Adrenal gland (tissue), 12 donors: ENCODE results near the gene SFTA2. TPM values are rescaled to one million over a fixed set of nuclear protein-coding genes. Genes with fewer than 3 reads are reported as not detected.
A peak's percentile ranks its signal among the peaks of the same experiment; 100 is the strongest.

Experiments
- DNase-seq, 7 donors: peaks; one replicate each; pipeline ENCODE4 v3.0.0-alpha.2; 2019 to 2020
- H3K27ac ChIP-seq, 5 donors: fragments of 200-600 bp; sonication (generic) in 4 of 5; 1 replicate in 3 of 5; 2 replicates in 2 of 5; pipeline versions ENCODE4 v1.5.1 to v1.8.0; 2016 to 2020; ENCODE audit warnings: mild to moderate bottlenecking in 1 of 5
- H3K27me3 ChIP-seq: fragments of 200-600 bp; 2 replicates; pipeline ENCODE4 v1.8.0; 2021
- H3K36me3 ChIP-seq, 2 donors: fragments of 200-600 bp; replicated peaks in 1 of 2; 1 replicate in 1 of 2; 2 replicates in 1 of 2; pipeline versions ENCODE4 v1.5.1 to v1.8.0; 2018 to 2022
- H3K4me1 ChIP-seq, 2 donors: fragments of 200-600 bp; replicated peaks in 1 of 2; 1 replicate in 1 of 2; 2 replicates in 1 of 2; pipeline versions ENCODE4 v1.5.1 to v1.8.0; 2018 to 2021
- H3K4me3 ChIP-seq, 4 donors: fragments of 200-600 bp; sonication (generic) in 3 of 4; one replicate each; pipeline ENCODE4 v1.5.1; 2016 to 2018
- H3K9me3 ChIP-seq, 3 donors: fragments of 200-600 bp; sonication (generic) in 1 of 3; replicated peaks in 1 of 3; 1 replicate in 2 of 3; 2 replicates in 1 of 3; pipeline versions ENCODE4 v1.5.1 to v1.8.0; 2016 to 2021
- POLR2A ChIP-seq, 2 donors: fragments of 450-650 bp; IDR thresholded peaks; one replicate each; pipeline ENCODE4 v1.6.1; 2017; ENCODE audit warnings: antibody characterized with exemption in 2 of 2, mild to moderate bottlenecking in 2 of 2, moderate library complexity in 1 of 2
- WGBS, 4 donors: extraction: QIAGEN DNeasy Blood & Tissue Kit in 2 of 4; methylation state at CpG; one replicate each; pipeline versions ENCODE4 v1.1.5 to v1.1.7; 2013 to 2017; 5-methylcytosine and 5-hydroxymethylcytosine counted together
- intact Hi-C, 2 donors: fragments of 100-400 bp; cut with DNase I; formaldehyde crosslinking; loops; one replicate each; pipeline versions ENCODE4 v1.14.1 to v1.15.0; 2022 to 2023
- polyA plus RNA-seq, 3 donors: library from polyadenylated mRNA; stranded (reverse); fragments of 200-250 nt in 2 of 3; fragments of 350-450 nt in 1 of 3; fragmentation: Illumina TruSeq in 1 of 3; extraction: RNeasy Lipid Tissue Mini Kit (QIAGEN cat#74804) in 1 of 3; gene quantifications; one replicate each; pipeline ENCODE4 v1.2.3, GENCODE V29; 2013 to 2014
- total RNA-seq, 9 donors: library from RNA; depleted of rRNA in 4 of 9; stranded (reverse); fragments of >200 nt in 4 of 9; fragments of 120-200 nt in 1 of 9; fragmentation: NEBNext Ultra II Directional in 1 of 9; extraction: Animal tissue kit (Norgen Biotek cat#: 25700) in 1 of 9; gene quantifications; one replicate each; pipeline versions ENCODE4 v1.1.0 to v1.2.4, GENCODE V29; 2013 to 2023
- TF ChIP-seq, protein P1 (sequence below), 6 experiments: fragments of 450-650 bp in 4 of 6; fragments of 200-600 bp in 2 of 6; sonication (generic) in 1 of 6; IDR thresholded peaks; 1 replicate in 5 of 6; 2 replicates in 1 of 6; pipeline versions ENCODE4 v1.5.1 to v1.8.0; 2016 to 2021; ENCODE audit warnings: antibody characterized with exemption in 6 of 6, mild to moderate bottlenecking in 2 of 6, moderate library complexity in 1 of 6
- donor health status: healthy with polysubstance abuse.
- donor health status: Bipolar disorder and iron deficiency.
- donor health status: DM: yes; HTN: yes; CAD: no.
- donor health status: DM: no; HTN: no; CAD: no.
- donor health status: DM: no; HTN: no; CAD: no.
- donor health status: DM: yes; HTN: yes; CAD: no.

Gene SFTA2
- total and polyA plus RNA-seq, 12 donors: 0.20 to 1.5 (median 0.38) TPM; not detected in 7

DNA sequence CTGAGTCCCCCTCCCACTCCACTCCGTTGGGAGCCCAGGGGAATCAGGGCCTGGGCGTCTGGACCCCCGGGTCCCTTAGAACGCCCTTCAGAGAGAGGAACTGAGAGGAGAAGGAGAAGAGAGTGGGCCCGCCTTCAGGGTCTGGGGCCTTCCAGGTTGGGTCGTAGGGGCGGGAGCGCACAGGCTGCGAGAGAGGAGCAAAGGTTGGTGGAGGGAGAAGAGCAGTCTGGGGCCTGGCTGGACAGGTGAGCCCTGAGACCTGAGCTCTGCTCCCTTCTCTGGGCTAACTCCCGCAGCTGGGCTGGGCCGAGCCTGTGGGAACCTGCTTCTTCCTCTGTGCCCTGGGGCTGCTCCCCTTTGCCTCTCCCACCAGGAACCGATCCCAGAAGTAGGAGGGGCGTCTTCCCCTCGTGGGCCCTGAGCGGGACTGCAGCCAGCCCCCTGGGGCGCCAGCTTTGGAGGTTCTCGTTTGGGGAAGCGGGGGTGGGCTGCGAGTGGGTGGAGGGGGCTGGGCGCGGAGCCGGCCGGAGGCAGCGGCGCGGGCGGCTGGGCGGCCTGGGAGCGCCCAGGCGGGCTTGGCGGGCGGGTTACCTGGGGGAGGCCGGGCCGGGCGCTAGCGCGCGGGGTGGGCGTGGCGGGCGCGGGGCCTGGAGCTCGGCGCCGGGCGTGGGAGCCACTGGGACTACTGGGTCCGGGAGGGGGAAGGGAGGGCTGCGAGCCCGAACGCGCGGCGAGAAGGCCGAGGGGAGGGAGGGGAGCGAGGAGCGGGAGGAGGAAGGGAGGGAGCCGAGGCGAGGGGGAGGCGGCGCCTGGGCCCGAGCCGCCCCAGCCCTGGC lies 48.1 kb downstream of the SFTA2 start, which contains the start of gene DDR1:
Gene DDR1, plus strand, starts transcription at position 835 of the 836 bp plus-strand sequence. CDS start 4,211 bp downstream, outside the sequence.
- peak; percentile 75 to 83 (median 80) for DNase-seq
- TF ChIP-seq, protein P1, sequence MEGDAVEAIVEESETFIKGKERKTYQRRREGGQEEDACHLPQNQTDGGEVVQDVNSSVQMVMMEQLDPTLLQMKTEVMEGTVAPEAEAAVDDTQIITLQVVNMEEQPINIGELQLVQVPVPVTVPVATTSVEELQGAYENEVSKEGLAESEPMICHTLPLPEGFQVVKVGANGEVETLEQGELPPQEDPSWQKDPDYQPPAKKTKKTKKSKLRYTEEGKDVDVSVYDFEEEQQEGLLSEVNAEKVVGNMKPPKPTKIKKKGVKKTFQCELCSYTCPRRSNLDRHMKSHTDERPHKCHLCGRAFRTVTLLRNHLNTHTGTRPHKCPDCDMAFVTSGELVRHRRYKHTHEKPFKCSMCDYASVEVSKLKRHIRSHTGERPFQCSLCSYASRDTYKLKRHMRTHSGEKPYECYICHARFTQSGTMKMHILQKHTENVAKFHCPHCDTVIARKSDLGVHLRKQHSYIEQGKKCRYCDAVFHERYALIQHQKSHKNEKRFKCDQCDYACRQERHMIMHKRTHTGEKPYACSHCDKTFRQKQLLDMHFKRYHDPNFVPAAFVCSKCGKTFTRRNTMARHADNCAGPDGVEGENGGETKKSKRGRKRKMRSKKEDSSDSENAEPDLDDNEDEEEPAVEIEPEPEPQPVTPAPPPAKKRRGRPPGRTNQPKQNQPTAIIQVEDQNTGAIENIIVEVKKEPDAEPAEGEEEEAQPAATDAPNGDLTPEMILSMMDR (IDR thresholded peaks at IDR 0.05): no peak
- TF ChIP-seq POLR2A (IDR thresholded peaks at IDR 0.05): no peak
- Histone ChIP-seq H3K27ac (peak within 1 kb of the TSS in 4 of 5 donors; percentile 33 to 88 (median 68)), H3K36me3 (peaks cover 0 to under 1% of the 10 kb centered on the region in 2 donors), H3K27me3 (no peaks in the 10 kb centered on the region), H3K4me3 (peak within 1 kb of the TSS; percentile 41 to 93 (median 62)), H3K9me3 (no peaks in the 10 kb centered on the region), H3K4me1 (peaks cover 26 to 47% of the 10 kb centered on the region in 2 donors)
- intact Hi-C loops: loop anchor here in 1 of 2 donors (10.0 kb wide), 1 partner anchor 139 kb away; the partner anchor contains the start of genes FLOT1 and IER3
- 11 to 40% (median 23%) methylated on average over 10 to 55 of the region's 62 CpGs for WGBS, 4 donors

DNA sequence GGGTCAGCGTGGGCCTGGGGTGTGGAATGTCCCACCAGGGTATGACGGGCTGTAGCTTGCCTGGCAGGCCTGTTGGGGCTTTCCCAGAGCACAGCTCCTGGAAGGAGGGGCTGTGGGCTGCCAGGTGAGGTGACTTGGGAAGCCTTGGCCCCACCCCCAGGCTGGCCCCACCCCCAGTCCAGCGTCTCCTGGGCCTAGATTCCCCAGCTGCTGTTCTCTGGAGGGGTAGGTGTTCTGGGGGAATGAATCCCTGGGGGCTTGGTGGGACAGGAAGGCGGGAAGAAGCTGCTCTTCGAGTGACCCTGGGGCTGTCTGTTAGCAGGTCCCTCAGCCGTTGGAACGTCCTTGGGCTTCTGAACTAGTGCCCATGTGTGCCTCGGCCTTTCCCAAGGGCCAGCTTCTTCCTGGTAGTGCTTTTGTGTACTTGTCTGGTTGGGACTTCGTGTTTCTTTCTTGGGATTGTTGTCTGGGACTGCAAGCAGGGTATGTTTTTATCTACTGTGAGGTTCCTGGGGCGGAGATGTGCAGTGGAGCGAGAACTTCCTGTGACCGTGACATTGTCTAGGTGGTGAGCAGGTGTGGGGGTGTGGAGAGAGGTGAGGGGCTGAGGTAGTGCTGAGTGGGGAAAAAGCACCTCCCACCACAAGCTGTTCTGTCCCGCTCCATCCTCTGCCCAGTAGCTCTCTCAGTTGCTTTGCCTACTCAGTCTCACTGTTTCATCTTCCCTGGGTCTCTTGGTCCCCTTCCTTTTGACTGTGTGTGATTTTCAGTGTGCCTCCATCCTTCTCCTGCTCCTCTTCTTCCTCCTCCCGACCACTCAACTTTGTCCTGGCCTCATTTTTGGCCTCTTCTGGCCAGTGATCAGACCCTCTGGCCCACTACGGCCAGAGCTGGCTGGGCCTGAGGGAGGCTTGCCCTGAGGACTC lies 48.9 kb downstream of the SFTA2 start:
- Histone ChIP-seq H3K4me3 (peak overlapping the region in 1 of 4 donors; percentile 93), H3K36me3 (no peaks in the 10 kb centered on the region), H3K4me1 (peaks cover 26 to 44% of the 10 kb centered on the region in 2 donors), H3K27ac (peak overlapping the region in 4 of 5 donors; percentile 21 to 88 (median 58)), H3K27me3 (no peaks in the 10 kb centered on the region), H3K9me3 (no peaks in the 10 kb centered on the region)
- 43 to 59% (median 53%) methylated on average over 10 to 15 of the region's 15 CpGs for WGBS, 4 donors
- DNase-seq: peak; percentile 49 to 72 (median 57)
- no peak for TF ChIP-seq POLR2A (IDR thresholded peaks at IDR 0.05)
- TF ChIP-seq, protein P1 (IDR thresholded peaks at IDR 0.05): no peak
- intact Hi-C loops: loop anchor here in 1 of 2 donors (10.0 kb wide), 1 partner anchor 138 kb away; the partner anchor contains the start of genes FLOT1 and IER3

DNA sequence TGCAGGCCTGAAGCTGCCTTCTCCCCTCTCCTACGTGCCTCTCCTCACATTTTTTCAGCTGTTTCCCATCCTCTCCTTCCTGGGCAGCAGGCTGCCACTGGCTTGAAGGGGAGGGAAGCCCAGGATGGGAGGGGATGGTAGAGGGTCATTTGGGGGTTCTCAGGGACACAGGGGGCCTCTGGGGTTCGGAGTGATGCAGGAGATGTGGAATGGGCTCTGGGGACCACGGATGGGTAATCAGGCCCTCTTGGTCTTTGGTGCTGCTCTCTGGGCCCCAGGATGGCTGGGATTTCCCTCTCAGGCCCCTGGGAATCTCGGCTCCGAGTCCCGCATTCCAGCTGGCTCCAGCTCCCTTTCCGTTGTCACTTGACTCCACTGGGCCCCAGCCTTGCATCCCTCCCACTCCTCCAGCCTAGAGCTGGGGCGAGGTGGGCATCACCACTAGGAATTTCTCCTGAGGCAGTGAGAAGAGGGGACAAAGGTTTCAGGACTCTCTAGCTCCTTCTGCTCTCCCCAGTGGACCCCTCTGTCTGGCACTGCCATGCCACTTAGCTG lies 49.7 kb downstream of the SFTA2 start:
- H3K27ac ChIP-seq: peak overlapping the region in 2 of 5 donors; percentile 84 to 88
- H3K27me3 ChIP-seq: no peaks in the 10 kb centered on the region
- 77 to 83% (median 80%) methylated on average over 5 to 8 of the region's 8 CpGs for WGBS, 4 donors
- H3K9me3 ChIP-seq: no peaks in the 10 kb centered on the region
- H3K4me1 ChIP-seq: peaks cover 26 to 49% of the 10 kb centered on the region in 2 donors
- DNase-seq: peak in 1 of 7 donors; percentile 21
- intact Hi-C loops: loop anchor here in 1 of 2 donors (10.0 kb wide), 1 partner anchor 137 kb away; the partner anchor contains the start of genes FLOT1 and IER3
- H3K36me3 ChIP-seq: no peaks in the 10 kb centered on the region
- TF ChIP-seq, protein P1 (IDR thresholded peaks at IDR 0.05): no peak
- TF ChIP-seq POLR2A (IDR thresholded peaks at IDR 0.05): no peak
- no peak overlapping the region for H3K4me3 ChIP-seq
